ENCODE measurements around the gene IGFN1. TPM values are rescaled to one million over a fixed set of nuclear protein-coding genes. Genes with fewer than 3 reads are reported as not detected.

Gene IGFN1
- polyA plus RNA-seq, 1 donor from 2014 or later: not detected

GRCh38 chr1:201251411-201251810, 60.8 kb downstream of the IGFN1 start:
- H3K9me3 ChIP-seq (ENCODE audit: low read length): no peaks in the 10 kb centered on the region
- H3K36me3 ChIP-seq (ENCODE audit: insufficient read depth, low read length): no peaks in the 10 kb centered on the region
- no peak overlapping the region for H3K27ac ChIP-seq (ENCODE audit: low read length)
- no peak overlapping the region for H2AFZ ChIP-seq (ENCODE audit: low read depth, low read length)
- H3K4me2 ChIP-seq (ENCODE audit: low read length): no peak overlapping the region
- TF ChIP-seq SMC3 (conservative IDR thresholded peaks at IDR 0.05; ENCODE audit: poor library complexity) (no peak), REST (IDR thresholded peaks at IDR 0.05; ENCODE audit: borderline replicate concordance) (no peak), POLR2AphosphoS5 (IDR thresholded peaks at IDR 0.05) (no peak), MXI1 (conservative IDR thresholded peaks at IDR 0.05; ENCODE audit: poor library complexity, severe bottlenecking) (no peak), RAD21 (conservative IDR thresholded peaks at IDR 0.05) (no peak), CTCF (IDR thresholded peaks at IDR 0.05; ENCODE audit: poor library complexity, severe bottlenecking) (no peak), TAF1 (IDR thresholded peaks at IDR 0.05; ENCODE audit: low read depth) (no peak), EP300 (conservative IDR thresholded peaks at IDR 0.05; ENCODE audit: poor library complexity, severe bottlenecking) (no peak), EZH2 (IDR thresholded peaks at IDR 0.05; ENCODE audit: borderline replicate concordance, insufficient read depth, low read length, poor library complexity, severe bottlenecking) (no peak)
- no peaks in the 10 kb centered on the region for H3F3A ChIP-seq (ENCODE audit: insufficient read depth, low read length, poor library complexity, severe bottlenecking)
- no peaks in the 10 kb centered on the region for H4K20me1 ChIP-seq (ENCODE audit: insufficient read depth)
- H3K9me2 ChIP-seq (ENCODE audit: insufficient read depth, low read length): no peaks in the 10 kb centered on the region
- no peaks in the 10 kb centered on the region for H3K27me3 ChIP-seq (ENCODE audit: insufficient read depth, low read depth, low read length)
- no peaks in the 10 kb centered on the region for H3K79me2 ChIP-seq (replicated peaks; ENCODE audit: insufficient read depth, low read length)
- H3K9ac ChIP-seq (ENCODE audit: low read length): no peak overlapping the region
- H3K4me3 ChIP-seq (ENCODE audit: low read length): no peak overlapping the region

DNA sequence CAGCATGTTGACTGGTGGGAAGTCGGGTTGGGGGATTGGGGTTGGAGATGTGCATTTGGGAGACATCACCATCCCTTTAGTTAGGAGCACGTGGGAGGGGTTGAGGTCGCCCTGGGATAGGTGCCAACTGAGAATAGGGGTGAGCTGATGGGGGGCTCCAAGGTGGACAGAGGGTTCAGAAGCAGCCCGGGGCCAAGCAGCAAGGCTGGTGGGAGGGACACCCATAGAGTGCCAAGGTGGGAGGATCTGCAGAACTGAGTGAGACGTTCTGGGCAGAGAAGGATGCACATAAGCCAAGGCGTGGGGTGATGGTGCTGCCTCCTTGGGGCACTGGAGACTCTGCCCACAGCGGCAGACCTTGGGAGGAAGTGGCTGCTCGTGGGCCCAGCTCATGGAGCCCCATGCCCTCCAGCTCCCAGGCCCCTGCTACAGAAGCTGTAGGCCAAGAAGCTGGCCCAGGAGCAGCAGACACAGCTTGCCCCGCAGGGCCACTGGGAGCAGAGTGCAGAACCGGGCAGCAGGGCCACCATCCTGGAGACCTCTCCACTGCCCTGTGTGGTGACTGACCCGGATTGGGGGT, 61.3 kb downstream of the IGFN1 start:
- TF ChIP-seq POLR2AphosphoS5 (IDR thresholded peaks at IDR 0.05) (no peak), SMC3 (conservative IDR thresholded peaks at IDR 0.05; ENCODE audit: poor library complexity) (no peak), RAD21 (conservative IDR thresholded peaks at IDR 0.05) (no peak), EP300 (conservative IDR thresholded peaks at IDR 0.05; ENCODE audit: poor library complexity, severe bottlenecking) (no peak), EZH2 (IDR thresholded peaks at IDR 0.05; ENCODE audit: borderline replicate concordance, insufficient read depth, low read length, poor library complexity, severe bottlenecking) (no peak), TAF1 (IDR thresholded peaks at IDR 0.05; ENCODE audit: low read depth) (no peak), CTCF (IDR thresholded peaks at IDR 0.05; ENCODE audit: poor library complexity, severe bottlenecking) (no peak), MXI1 (conservative IDR thresholded peaks at IDR 0.05; ENCODE audit: poor library complexity, severe bottlenecking) (no peak)
- Histone ChIP-seq H3K27me3 (ENCODE audit: insufficient read depth, low read depth, low read length) (no peaks in the 10 kb centered on the region), H3K4me3 (ENCODE audit: low read length) (no peak overlapping the region)

More for the DNA sequence above, 61.3 kb downstream of the IGFN1 start:
- Histone ChIP-seq H3K36me3 (ENCODE audit: insufficient read depth, low read length) (no peaks in the 10 kb centered on the region), H2AFZ (ENCODE audit: low read depth, low read length) (no peak overlapping the region), H3K79me2 (replicated peaks; ENCODE audit: insufficient read depth, low read length) (no peaks in the 10 kb centered on the region), H4K20me1 (ENCODE audit: insufficient read depth) (no peaks in the 10 kb centered on the region), H3K9ac (ENCODE audit: low read length) (no peak overlapping the region), H3K9me3 (ENCODE audit: low read length) (no peaks in the 10 kb centered on the region), H3F3A (ENCODE audit: insufficient read depth, low read length, poor library complexity, severe bottlenecking) (no peaks in the 10 kb centered on the region), H3K27ac (ENCODE audit: low read length) (no peak overlapping the region), H3K9me2 (ENCODE audit: insufficient read depth, low read length) (no peaks in the 10 kb centered on the region), H3K4me2 (ENCODE audit: low read length) (no peak overlapping the region)
